ENCODE measurements around the gene PLCL1. TPM values are rescaled to one million over a fixed set of nuclear protein-coding genes. Genes with fewer than 3 reads are reported as not detected.

The PLCL1 gene
- total RNA-seq, 1 donor from 2014 or later = 2.0 TPM

GRCh38 chr2:198167346-198167745 is 363.0 kb downstream of the PLCL1 start:
- Mint-ChIP-seq H3K36me3 (no peaks in the 10 kb centered on the region), H3K27me3 (ENCODE audit: low read depth) (peaks cover 10% of the 10 kb centered on the region), H3K4me1 (no peaks in the 10 kb centered on the region), H3K27ac (no peak overlapping the region), H3K4me3 (no peak overlapping the region), H3K9me3 (peaks cover 5% of the 10 kb centered on the region)
- no peak for DNase-seq (ENCODE audit: low spot score in 2 of 2, unreplicated experiment in 2 of 2)
- no peak for TF ChIP-seq CTCF (IDR thresholded peaks at IDR 0.05; ENCODE audit: unreplicated experiment)

- no peaks in the 10 kb centered on the region for H3K4me1 Mint-ChIP-seq
- H3K4me3 Mint-ChIP-seq = no peak overlapping the region
- no peak for DNase-seq (ENCODE audit: low spot score in 2 of 2, unreplicated experiment in 2 of 2)
- H3K27me3 Mint-ChIP-seq (ENCODE audit: low read depth) = peaks cover 19% of the 10 kb centered on the region
- no peaks in the 10 kb centered on the region for H3K36me3 Mint-ChIP-seq
- H3K27ac Mint-ChIP-seq = no peak overlapping the region
- no peak for TF ChIP-seq CTCF (IDR thresholded peaks at IDR 0.05; ENCODE audit: unreplicated experiment)
- peaks cover 5% of the 10 kb centered on the region for H3K9me3 Mint-ChIP-seq
These were observed 364.3 kb downstream of the PLCL1 start for GRCh38 chr2:198168651-198169050.

GRCh38 chr2:198173242-198173641 is 368.8 kb downstream of the PLCL1 start:
- TF ChIP-seq CTCF (IDR thresholded peaks at IDR 0.05; ENCODE audit: unreplicated experiment) = no peak
- Mint-ChIP-seq H3K36me3 (no peaks in the 10 kb centered on the region), H3K27me3 (ENCODE audit: low read depth) (peaks cover 16% of the 10 kb centered on the region), H3K27ac (no peak overlapping the region), H3K4me1 (no peaks in the 10 kb centered on the region), H3K4me3 (no peak overlapping the region), H3K9me3 (peaks cover 29% of the 10 kb centered on the region)
- no peak for DNase-seq (ENCODE audit: low spot score in 2 of 2, unreplicated experiment in 2 of 2)

GRCh38 chr2:198173864-198174263 is 369.5 kb downstream of the PLCL1 start:
- H3K27me3 Mint-ChIP-seq (ENCODE audit: low read depth) = peaks cover 16% of the 10 kb centered on the region
- no peak overlapping the region for H3K4me3 Mint-ChIP-seq
- H3K9me3 Mint-ChIP-seq = peaks cover 31% of the 10 kb centered on the region
- DNase-seq (ENCODE audit: low spot score in 2 of 2, unreplicated experiment in 2 of 2) = no peak
- H3K36me3 Mint-ChIP-seq = no peaks in the 10 kb centered on the region
- H3K4me1 Mint-ChIP-seq = no peaks in the 10 kb centered on the region
- no peak for TF ChIP-seq CTCF (IDR thresholded peaks at IDR 0.05; ENCODE audit: unreplicated experiment)
- no peak overlapping the region for H3K27ac Mint-ChIP-seq

GRCh38 chr2:198175271-198175670 is 370.9 kb downstream of the PLCL1 start:
- no peak for TF ChIP-seq CTCF (IDR thresholded peaks at IDR 0.05; ENCODE audit: unreplicated experiment)

GRCh38 chr2:198177040-198177439 is 372.6 kb downstream of the PLCL1 start:
- Mint-ChIP-seq H3K9me3 (peaks cover 35% of the 10 kb centered on the region), H3K27me3 (ENCODE audit: low read depth) (peaks cover 13% of the 10 kb centered on the region), H3K27ac (no peak overlapping the region), H3K36me3 (no peaks in the 10 kb centered on the region), H3K4me1 (no peaks in the 10 kb centered on the region), H3K4me3 (no peak overlapping the region)
- TF ChIP-seq CTCF (IDR thresholded peaks at IDR 0.05; ENCODE audit: unreplicated experiment) = no peak
- DNase-seq (ENCODE audit: low spot score in 2 of 2, unreplicated experiment in 2 of 2) = no peak

More at GRCh38 chr2:198175271-198175670, 370.9 kb downstream of the PLCL1 start:
- Mint-ChIP-seq H3K4me1 (no peaks in the 10 kb centered on the region), H3K27ac (no peak overlapping the region), H3K9me3 (peaks cover 35% of the 10 kb centered on the region), H3K27me3 (ENCODE audit: low read depth) (peaks cover 13% of the 10 kb centered on the region), H3K4me3 (no peak overlapping the region), H3K36me3 (no peaks in the 10 kb centered on the region)
- DNase-seq (ENCODE audit: low spot score in 2 of 2, unreplicated experiment in 2 of 2) = no peak
